K562 (cell line): Measurements from ENCODE around the gene CAMSAP2.

Experiments used
- CTCF ChIP-seq, 3 experiments: IDR thresholded peaks in 2 of 3; conservative IDR thresholded peaks in 1 of 3; 2 replicates each; pipeline ENCODE4 v1.5.1; 2011 to 2012; ENCODE audit warnings: low read length in 3 of 3, mild to moderate bottlenecking in 3 of 3, control low read depth in 2 of 3, improper control_type of control experiment in 1 of 3, inconsistent platforms in 1 of 3, low read depth in 1 of 3, mixed read lengths in 1 of 3, moderate library complexity in 1 of 3; ENCODE audit not compliant: insufficient read depth in 2 of 3
- KHSRP ChIP-seq: fragments of 450-650 bp; IDR thresholded peaks from 2 replicates; pipeline ENCODE4 v1.6.1; 2017

- TF ChIP-seq KHSRP: no peak
- no peak for TF ChIP-seq CTCF (IDR thresholded peaks at IDR 0.05 in 2 of 3, conservative IDR thresholded peaks at IDR 0.05 in 1 of 3; ENCODE audit: insufficient read depth in 2 of 3, low read depth in 1 of 3, low read length in 3 of 3)
Measured at GRCh38 chr1:200904772-200905171, 166.1 kb downstream of the CAMSAP2 start.
